HUDEP-2 (cell line): Measurements from ENCODE around the gene PANK2.
"Not testable (repeated sequence)": the region's sequence is repeated elsewhere in the genome, so short reads cannot be mapped to it uniquely, and the experiment has no call there.

Source experiments
- DNase-seq, 76 experiments: peaks; one replicate each; lab custom pipeline; 2025; ENCODE audit not compliant: unreplicated experiment in 76 of 76; lab: John Stamatoyannopoulos, UW

Gene PANK2

GRCh38 chr20:3900187-3900604, 11.0 kb downstream of the PANK2 start:
- no peak for DNase-seq

- no peak for DNase-seq
Observed at GRCh38 chr20:3901028-3901705, 12.0 kb downstream of the PANK2 start.

GRCh38 chr20:3901706-3902440, 12.7 kb downstream of the PANK2 start:
- DNase-seq = no peak

GRCh38 chr20:3902446-3902845, 13.3 kb downstream of the PANK2 start:
- DNase-seq = no peak

GRCh38 chr20:3904224-3904623, 15.0 kb downstream of the PANK2 start:
- DNase-seq = no peak

- no peak for DNase-seq
Observed at GRCh38 chr20:3904857-3905256, 15.7 kb downstream of the PANK2 start.

- not testable (repeated sequence) for DNase-seq
Observed at GRCh38 chr20:3906744-3907721, 17.8 kb downstream of the PANK2 start.

- no peak for DNase-seq
Observed at GRCh38 chr20:3908667-3909066, 19.5 kb downstream of the PANK2 start.

- peak in 73 of 76 experiments; percentile 40 to 98 (median 87) for DNase-seq
Observed at GRCh38 chr20:3909952-3910366, 20.8 kb downstream of the PANK2 start.

GRCh38 chr20:3910853-3911252, 21.7 kb downstream of the PANK2 start:
- DNase-seq = no peak

- DNase-seq = peak in 2 of 76 experiments; percentile 23 to 24
Observed at GRCh38 chr20:3911956-3912355, 22.8 kb downstream of the PANK2 start.

GRCh38 chr20:3914446-3914845, 25.3 kb downstream of the PANK2 start:
- no peak for DNase-seq

- DNase-seq = no peak
Observed at GRCh38 chr20:3915691-3916090, 26.5 kb downstream of the PANK2 start.

GRCh38 chr20:3916364-3916763, 27.2 kb downstream of the PANK2 start:
- peak in 22 of 76 experiments; percentile 11 to 49 (median 32) for DNase-seq

GRCh38 chr20:3919352-3919751, 30.2 kb downstream of the PANK2 start:
- DNase-seq = no peak

- no peak for DNase-seq
Observed at GRCh38 chr20:3922223-3922982, 33.2 kb downstream of the PANK2 start.

GRCh38 chr20:3922983-3923339, 33.8 kb downstream of the PANK2 start:
- DNase-seq = no peak

- DNase-seq = peak in 2 of 76 experiments; percentile 16 to 20
Observed at GRCh38 chr20:3923818-3924217, 34.6 kb downstream of the PANK2 start.

GRCh38 chr20:3924304-3925112, 35.3 kb downstream of the PANK2 start:
- DNase-seq = peak in 62 of 76 experiments; percentile 13 to 82 (median 54)
